ENCODE data around the gene KCNC3.

Gene KCNC3

GRCh38 chr19:50326101-50326664, 3.0 kb downstream of the KCNC3 start:
- Histone ChIP-seq H3K4me2 (ENCODE audit: low read length) (peak overlapping the region; percentile 62), H3F3A (ENCODE audit: insufficient read depth, low read length) (no peaks in the 10 kb centered on the region), H3K27ac (ENCODE audit: low read depth, low read length, poor library complexity, severe bottlenecking) (no peak overlapping the region), H3K4me1 (ENCODE audit: insufficient read depth, low read length, severe bottlenecking) (peaks cover 42% of the 10 kb centered on the region), H3K79me2 (ENCODE audit: insufficient read depth, low read length) (no peaks in the 10 kb centered on the region), H3K36me3 (ENCODE audit: insufficient read depth, low read length) (0 out of 2 replicates have a peak, but pooled peaks cover 5% of the 10 kb centered on the region), H3K9me2 (ENCODE audit: low read depth, low read length) (no peaks in the 10 kb centered on the region), H3K9ac (ENCODE audit: low read length) (no peak overlapping the region), H4K20me1 (ENCODE audit: insufficient read depth, low read length) (0 out of 2 replicates have a peak, but pooled peaks cover 2% of the 10 kb centered on the region), H3K4me3 (ENCODE audit: low read depth, low read length, poor library complexity, severe bottlenecking) (peak overlapping the region; percentile 35), H2AFZ (ENCODE audit: low read length) (no peak overlapping the region), H3K27me3 (ENCODE audit: insufficient read depth, low read length) (peaks cover 14% of the 10 kb centered on the region), H3K9me3 (ENCODE audit: low read length) (no peaks in the 10 kb centered on the region)
- TF ChIP-seq CTCF (IDR thresholded peaks at IDR 0.05; ENCODE audit: low read length) (no peak), EZH2 (IDR thresholded peaks at IDR 0.05; ENCODE audit: borderline replicate concordance, low read length) (no peak)

- Histone ChIP-seq H3F3A (ENCODE audit: insufficient read depth, low read length) (no peaks in the 10 kb centered on the region), H3K4me2 (ENCODE audit: low read length) (peak overlapping the region; percentile 62), H3K4me1 (ENCODE audit: insufficient read depth, low read length, severe bottlenecking) (peaks cover 41% of the 10 kb centered on the region), H3K27me3 (ENCODE audit: insufficient read depth, low read length) (peaks cover 14% of the 10 kb centered on the region), H3K36me3 (ENCODE audit: insufficient read depth, low read length) (0 out of 2 replicates have a peak, but pooled peaks cover 5% of the 10 kb centered on the region), H2AFZ (ENCODE audit: low read length) (no peak overlapping the region), H4K20me1 (ENCODE audit: insufficient read depth, low read length) (0 out of 2 replicates have a peak, but pooled peaks cover 2% of the 10 kb centered on the region), H3K9ac (ENCODE audit: low read length) (no peak overlapping the region), H3K79me2 (ENCODE audit: insufficient read depth, low read length) (no peaks in the 10 kb centered on the region), H3K27ac (ENCODE audit: low read depth, low read length, poor library complexity, severe bottlenecking) (no peak overlapping the region), H3K9me2 (ENCODE audit: low read depth, low read length) (no peaks in the 10 kb centered on the region), H3K4me3 (ENCODE audit: low read depth, low read length, poor library complexity, severe bottlenecking) (peak overlapping the region; percentile 35), H3K9me3 (ENCODE audit: low read length) (no peaks in the 10 kb centered on the region)
- TF ChIP-seq CTCF (IDR thresholded peaks at IDR 0.05; ENCODE audit: low read length) (no peak), EZH2 (IDR thresholded peaks at IDR 0.05; ENCODE audit: borderline replicate concordance, low read length) (no peak)
These were observed 3.7 kb downstream of the KCNC3 start for GRCh38 chr19:50325310-50326100.

GRCh38 chr19:50324331-50324730, 4.8 kb downstream of the KCNC3 start:
- Histone ChIP-seq H3K9ac (ENCODE audit: low read length) (no peak overlapping the region), H3K4me2 (ENCODE audit: low read length) (no peak overlapping the region), H3K27ac (ENCODE audit: low read depth, low read length, poor library complexity, severe bottlenecking) (no peak overlapping the region), H3K36me3 (ENCODE audit: insufficient read depth, low read length) (0 out of 2 replicates have a peak, but pooled peaks cover 5% of the 10 kb centered on the region), H3K9me2 (ENCODE audit: low read depth, low read length) (no peaks in the 10 kb centered on the region), H3K79me2 (ENCODE audit: insufficient read depth, low read length) (no peaks in the 10 kb centered on the region), H2AFZ (ENCODE audit: low read length) (no peak overlapping the region), H3F3A (ENCODE audit: insufficient read depth, low read length) (no peaks in the 10 kb centered on the region), H4K20me1 (ENCODE audit: insufficient read depth, low read length) (0 out of 2 replicates have a peak, but pooled peaks cover 2% of the 10 kb centered on the region), H3K27me3 (ENCODE audit: insufficient read depth, low read length) (peaks cover 14% of the 10 kb centered on the region), H3K4me1 (ENCODE audit: insufficient read depth, low read length, severe bottlenecking) (peaks cover 31% of the 10 kb centered on the region), H3K4me3 (ENCODE audit: low read depth, low read length, poor library complexity, severe bottlenecking) (no peak overlapping the region), H3K9me3 (ENCODE audit: low read length) (no peaks in the 10 kb centered on the region)
- TF ChIP-seq CTCF (IDR thresholded peaks at IDR 0.05; ENCODE audit: low read length) (no peak), EZH2 (IDR thresholded peaks at IDR 0.05; ENCODE audit: borderline replicate concordance, low read length) (no peak)
